ENCODE results near the gene SH2D3C.

- TF ChIP-seq CTCF (IDR thresholded peaks at IDR 0.05) = no peak
- TF ChIP-seq POLR2A (IDR thresholded peaks at IDR 0.05) = no peak
These were observed 30.6 kb upstream of the SH2D3C start for GRCh38 chr9:127809002-127809539.
